GM18858 (cell line): ENCODE data around the gene TFIP11.
"Not testable (repeated sequence)": the region's sequence is repeated elsewhere in the genome, so short reads cannot be mapped to it uniquely, and the experiment has no call there.

Source experiments
- ATAC-seq: cut with Tn5 transposase; IDR thresholded peaks from one replicate; pipeline ENCODE4 v1.9.1; 2021; ENCODE audit not compliant: unreplicated experiment

Gene TFIP11

DNA sequence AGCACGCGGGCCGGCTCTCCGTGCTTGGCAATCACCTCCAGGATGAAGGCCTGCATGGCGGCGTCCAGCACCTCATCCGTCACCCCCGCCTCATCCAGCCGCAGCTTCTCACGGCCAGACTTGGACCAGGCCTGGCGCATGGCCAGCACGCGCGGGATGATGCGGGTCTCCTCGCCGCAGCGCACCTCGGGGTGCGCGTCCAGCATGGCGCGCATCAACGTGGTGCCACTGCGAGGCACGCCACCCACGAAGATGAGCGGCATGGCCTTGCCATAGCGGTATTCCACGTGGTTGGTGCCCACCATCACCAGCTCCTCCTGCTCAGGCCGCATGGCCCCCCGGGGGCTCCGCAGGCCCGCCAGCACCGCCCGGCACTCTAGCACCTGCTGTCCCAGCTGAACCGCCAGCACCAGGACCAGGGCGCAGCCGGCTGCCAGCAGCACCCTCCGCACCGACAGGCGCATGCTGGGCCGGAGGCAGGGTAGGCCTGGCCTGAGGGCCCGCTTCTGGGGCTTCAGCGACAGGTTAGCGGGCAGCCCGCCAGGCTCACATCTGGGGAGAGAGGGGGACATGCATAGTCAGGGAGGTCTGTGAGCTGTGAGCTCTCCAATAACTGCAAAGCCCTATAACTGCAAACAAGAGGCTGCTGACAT, 29.0 kb upstream of the TFIP11 start:
- no peak for ATAC-seq

DNA sequence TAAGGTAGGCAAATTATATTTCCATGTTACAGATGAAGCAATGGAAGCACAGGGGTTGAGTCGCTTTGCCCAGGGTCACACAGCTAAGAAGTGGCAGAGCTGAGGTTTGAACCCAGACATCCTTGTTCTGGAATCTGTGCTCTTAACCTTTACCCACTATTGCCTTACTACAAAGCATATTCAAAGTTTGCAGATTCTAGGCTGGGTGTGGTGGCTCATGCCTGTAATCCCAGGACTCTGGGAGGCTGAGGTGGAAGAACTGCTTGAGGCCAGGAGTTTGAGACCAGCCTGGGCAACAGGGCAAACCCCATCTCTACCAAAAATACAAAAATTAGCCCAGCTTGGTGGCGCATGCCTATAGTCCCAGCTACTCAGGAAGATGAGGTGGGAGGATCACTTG, 27.8 kb upstream of the TFIP11 start:
- no peak for ATAC-seq

DNA sequence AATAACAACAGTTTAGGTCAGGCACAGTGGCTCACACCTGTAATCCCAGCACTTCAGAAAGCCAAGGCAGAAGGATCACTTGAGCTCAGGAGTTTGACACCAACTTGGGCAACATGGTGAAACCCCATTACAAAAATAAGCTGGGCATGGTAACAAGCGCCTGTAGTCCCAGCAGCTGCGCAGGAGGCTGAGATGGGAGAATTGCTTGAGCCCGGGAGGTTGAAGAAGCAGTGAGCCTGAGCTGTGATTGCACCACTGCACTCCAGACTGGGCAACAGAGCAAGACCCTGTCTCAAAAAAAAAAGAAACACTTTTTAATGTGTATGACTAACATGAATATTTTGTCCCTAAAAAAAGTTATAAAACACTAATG, 24.5 kb upstream of the TFIP11 start:
- no peak for ATAC-seq

DNA sequence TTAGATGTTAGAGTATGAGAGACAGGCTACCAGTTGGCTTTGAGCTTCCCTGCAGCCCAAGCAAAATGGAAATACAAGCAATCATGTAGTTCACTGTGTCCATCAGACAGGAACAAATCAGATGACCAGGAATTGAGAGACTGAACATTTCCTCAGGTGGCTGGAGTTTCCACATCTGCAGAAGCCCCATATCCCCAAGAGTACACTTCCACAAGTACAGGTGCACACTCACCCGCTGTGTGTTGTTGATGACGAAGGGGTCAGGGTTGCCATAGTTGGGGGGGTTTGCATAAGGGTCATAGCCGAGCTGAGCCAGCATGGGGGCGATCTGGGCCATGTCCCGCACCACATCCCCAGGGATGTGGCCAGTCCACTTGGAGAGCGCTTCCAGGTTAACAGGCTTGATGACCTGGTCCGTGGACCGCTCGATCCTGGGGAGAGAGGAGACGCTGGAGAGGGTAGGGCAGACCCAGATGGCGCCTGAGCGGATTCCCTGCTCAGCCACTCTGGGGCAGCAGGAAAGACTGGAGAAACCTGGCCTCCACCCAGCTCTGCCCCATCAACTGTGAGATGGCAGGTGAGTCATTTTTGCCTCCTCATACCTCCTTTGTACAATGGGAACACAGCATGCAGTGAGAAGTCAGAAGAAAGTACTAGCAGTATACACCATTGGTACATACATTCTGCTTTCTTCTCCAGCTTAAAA, 23.9 kb upstream of the TFIP11 start:
- ATAC-seq = no peak

DNA sequence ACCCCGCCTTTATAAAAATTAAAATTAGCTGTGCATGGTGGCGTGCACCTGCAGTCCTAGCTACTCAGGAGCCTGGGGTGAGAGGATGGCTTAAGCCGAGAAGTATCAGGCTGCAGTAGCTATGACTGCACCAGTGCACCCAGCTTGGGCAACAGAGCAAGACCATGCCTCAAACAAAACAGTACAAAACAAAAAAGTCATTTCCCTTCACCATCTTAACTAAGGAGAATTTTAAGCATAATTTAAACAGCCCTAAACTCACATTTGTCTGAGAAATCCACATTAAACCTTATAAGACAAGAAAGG, 23.3 kb upstream of the TFIP11 start:
- ATAC-seq = no peak

DNA sequence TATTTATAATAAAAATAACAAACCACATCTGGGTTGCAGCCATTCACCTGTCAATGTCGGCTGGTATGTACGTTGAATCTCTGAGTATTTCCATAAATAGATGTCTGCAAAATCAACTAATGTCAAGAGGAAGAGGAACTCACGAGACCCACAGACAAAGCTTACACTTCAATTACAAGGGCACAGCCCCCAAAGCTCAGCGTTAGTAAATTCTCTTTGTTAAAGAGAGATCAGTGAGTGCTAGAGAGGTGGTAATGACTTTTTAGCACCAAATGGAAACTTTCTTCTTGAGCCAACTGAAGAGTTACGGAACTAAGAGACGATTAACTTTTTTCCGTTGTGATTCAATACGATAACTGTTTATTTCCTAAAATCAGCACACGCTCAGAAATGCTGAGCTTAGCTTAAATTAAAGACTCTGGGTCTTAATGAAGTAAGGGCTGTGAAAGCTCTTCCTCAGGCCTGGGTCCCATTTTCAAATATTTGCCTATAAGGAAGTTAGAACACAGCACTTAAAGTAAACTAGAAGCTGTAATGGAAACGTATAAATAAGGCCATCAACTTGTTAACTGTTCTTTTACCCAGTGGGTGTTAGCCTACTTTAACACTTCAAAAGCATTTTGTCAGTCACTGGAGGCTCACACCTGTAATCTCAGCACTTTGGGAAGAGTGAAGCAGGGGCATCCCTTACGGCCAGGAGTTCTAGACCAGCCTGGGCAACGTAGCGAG, 22.8 kb upstream of the TFIP11 start:
- no peak for ATAC-seq

DNA sequence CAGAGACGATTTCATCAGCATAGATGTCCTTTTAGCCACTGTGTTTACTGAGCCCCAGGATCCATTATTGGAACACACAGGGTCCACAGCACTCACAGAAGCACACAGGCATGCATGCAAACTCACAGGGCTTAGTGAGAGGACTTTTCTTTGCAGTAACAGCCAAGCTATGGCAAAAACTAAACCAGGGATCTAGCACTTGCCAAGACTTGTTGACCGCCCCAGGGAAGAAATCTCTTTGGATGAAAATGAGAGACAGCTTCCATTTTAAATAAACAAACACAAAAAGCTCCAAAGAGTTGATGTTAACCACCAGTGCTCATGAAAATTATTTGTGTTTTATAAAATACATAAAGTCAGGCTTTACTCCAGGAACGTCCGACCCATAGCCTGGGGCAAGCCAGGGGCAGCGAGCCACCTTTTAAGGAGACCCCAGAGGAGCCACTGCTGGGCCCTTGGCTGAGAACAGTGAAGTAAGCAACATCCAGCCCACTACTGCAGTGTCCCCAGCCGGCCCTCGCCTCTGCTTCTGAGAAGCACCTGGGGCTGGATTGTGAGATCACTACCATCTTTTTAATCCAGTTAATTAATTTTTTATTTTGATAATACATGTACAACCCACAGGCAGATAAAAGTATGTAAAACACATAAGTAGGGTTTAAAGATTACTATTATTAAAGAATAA, 22.0 kb upstream of the TFIP11 start:
- no peak for ATAC-seq

DNA sequence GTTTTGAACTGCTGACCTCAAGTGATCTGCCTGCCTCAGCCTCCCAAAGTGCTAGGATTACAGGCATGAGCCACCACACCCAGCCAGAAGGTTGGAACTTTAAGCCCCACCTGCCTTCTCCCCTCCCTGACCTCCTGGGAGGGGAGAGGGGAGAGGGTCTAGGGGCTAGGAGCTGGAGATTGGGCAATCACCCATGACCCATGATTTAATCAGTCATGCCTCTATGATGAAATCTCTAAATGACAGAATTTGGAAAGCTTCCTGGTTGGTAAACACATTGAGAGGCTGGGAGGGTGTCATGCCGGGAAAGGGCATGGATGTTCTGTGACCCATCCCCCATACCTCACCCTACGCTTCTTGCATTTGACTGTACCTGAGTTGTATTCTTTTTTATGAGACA, 17.1 kb upstream of the TFIP11 start:
- ATAC-seq = no peak

DNA sequence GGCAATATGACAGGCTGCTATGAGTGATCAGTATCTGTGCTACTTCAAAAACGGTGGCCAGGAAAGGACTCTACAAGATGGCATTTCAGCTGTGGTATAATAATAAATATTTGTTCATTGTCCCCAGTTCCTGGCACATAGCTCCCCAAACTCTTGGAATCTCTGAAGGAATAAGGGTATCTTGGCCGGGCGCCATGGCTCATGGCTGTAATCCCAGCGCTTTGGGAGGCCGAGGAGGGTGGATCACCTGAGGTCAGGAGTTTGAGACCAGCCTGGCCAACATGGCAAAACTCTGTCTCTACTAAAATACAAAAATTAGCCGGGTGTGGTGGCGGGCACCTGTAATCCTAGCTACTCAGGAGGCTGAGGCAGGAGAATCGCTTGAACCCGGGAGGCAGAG, 16.2 kb upstream of the TFIP11 start:
- ATAC-seq = not testable (repeated sequence)

DNA sequence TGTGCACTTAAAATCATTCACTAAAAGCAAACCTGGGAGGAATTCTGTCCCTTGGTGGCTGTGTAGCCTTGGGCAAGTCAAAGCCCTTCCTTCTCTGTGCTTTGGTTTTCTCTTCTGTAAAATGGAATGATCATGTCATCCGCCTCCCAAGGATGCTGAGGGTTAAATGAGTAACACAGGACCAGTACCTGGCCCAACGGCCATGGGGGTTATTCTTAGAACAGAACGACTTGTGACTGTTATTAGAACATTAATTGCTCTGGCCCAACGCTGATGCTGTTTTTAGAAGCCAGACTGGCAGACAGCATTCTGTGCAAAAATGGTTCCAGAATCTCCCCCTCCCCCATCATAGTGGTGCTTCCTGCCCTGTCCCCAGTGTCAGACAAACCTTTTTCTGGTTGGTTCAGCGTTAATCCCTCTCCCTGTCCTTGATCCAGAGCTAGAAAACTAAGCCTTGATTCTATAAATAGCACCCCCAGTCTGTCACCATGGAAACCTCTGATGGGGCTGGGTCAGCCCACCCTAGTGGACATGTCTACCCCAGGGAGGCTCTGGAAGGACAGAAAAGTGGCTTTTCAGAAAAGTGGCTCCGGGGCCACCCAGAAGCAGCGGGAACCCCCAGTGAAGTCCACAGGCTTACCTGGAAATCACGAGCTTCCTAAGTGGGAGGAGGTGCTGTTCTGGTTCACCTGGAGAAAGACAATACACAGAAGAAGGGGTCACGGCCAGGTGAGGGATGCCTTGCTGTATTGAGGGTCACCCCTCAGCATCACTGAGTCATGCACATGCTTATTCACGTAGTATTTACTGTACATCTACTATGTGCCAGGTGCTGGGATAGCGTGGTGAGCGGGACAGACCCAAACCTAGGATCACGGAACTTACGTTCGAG, 15.5 kb upstream of the TFIP11 start:
- no peak for ATAC-seq

DNA sequence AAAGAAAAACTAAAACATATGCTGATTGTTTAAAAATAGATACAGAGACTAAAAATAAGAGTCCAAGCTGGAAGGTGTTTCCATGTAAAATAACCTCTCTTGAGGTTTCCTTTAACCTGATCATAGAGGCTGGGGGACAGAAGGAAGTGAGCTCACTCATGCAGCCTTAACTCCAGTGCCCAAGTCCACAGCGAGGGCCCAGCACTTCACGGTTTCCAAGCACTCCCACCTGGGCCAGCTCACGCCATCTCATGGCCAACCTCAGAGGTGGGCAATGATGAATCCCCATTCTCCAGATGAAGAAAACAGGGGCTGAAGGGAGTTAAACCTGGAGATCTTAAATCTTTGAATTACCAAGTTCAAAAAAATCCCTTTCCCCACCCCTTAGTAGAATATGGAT, 14.9 kb upstream of the TFIP11 start:
- no peak for ATAC-seq

DNA sequence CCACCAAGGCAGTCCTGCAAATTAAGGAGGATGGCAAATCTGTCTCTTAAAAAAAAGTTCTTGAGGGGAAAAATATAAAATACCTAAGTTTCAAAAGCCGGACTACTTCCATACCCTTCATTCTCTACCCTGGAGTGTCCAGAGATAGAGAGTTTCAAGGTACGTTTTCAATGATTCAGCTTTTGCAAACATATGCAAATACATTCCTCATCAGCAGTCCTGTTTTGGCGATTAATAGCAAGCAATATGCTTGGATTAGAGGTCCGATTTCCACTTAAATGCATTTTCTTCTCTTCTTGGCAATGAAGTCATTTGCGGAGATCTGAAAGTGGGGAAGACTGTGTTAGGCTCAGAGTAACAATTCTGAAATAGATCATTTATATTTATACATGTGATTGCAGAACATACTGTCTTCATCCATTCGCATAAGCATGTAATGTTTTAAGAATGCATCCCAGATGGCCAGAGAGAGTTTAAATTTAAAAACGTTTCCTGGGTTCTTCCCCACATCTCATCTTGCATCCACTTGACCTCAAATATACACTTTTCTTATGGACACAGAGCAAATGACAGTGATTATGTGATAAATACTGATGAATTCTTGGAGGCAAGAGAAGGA, 13.8 kb upstream of the TFIP11 start:
- no peak for ATAC-seq

DNA sequence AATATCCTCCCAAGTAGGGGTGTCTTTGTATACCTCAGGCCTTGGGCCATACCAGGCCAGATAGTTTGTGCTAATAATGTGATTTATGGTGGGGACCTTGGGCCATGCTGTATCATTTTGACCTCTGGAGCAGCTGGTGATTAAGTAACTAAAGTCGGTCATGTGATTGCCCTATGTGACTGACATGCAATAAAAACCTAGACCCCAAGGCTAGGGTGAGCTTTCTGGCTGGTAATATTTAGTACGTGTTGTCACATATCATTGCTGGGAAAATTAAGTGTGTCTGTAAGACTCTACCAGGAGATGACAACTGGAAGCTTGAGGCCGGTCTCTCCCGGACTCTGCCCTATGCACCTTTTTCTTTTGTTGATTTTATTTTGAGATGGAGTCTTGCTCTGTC, 12.6 kb upstream of the TFIP11 start:
- no peak for ATAC-seq

DNA sequence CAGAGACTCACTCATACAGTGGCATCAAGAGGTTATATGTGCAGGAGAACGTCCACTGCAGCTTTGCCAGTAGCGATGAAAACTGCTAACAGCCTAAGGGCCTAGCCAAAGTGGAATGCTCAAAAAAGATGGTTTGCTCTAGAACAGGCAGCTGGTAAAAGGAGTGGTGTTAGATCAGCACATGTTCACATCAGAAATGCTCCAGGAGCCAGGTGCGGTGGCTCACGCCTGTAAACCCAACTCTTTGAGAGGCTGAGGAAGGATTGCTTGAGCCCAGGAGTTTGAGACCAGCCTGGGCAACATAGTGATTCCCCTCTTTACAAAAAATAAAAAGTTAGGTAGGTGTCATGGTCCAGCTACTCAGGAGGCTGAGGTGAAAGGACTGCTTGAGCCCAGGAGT, 10.3 kb upstream of the TFIP11 start:
- no peak for ATAC-seq

DNA sequence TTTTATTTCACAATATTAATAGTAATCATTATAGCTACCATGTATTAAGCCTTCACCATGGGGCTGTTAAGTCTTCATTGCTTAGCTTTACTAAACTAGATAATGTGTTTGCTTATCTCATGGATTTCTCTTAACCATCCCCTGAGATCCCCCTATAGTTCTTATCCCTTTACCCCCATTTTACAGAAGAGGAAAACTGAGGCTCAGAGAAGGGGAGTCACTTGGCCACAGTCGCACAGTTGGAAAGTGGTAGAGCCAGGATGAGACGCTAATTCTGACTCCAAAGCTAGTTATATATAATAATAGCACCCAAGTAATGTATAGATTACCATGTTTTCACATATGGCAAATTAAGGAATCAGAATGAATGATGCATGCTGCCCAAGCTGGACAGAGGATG, 9.7 kb upstream of the TFIP11 start:
- ATAC-seq = no peak

DNA sequence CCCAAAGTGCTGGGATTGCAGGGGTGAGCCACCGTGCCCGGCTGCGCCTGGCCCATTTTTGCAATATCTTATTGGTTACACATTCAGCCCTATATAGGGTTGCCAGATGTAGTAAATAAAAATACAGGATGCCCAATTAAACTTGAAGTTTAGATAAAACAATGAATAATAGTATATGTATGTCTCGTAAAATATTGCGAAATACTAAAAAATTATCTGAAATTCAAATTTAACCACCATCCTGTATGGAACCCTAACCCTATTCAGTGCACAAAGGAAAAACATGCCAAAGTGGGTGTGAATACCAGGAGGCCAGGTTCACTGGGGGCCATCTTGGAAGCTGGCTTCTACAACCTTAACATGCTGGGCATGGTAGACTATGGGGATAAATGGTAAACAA, 5.2 kb upstream of the TFIP11 start:
- ATAC-seq = no peak

DNA sequence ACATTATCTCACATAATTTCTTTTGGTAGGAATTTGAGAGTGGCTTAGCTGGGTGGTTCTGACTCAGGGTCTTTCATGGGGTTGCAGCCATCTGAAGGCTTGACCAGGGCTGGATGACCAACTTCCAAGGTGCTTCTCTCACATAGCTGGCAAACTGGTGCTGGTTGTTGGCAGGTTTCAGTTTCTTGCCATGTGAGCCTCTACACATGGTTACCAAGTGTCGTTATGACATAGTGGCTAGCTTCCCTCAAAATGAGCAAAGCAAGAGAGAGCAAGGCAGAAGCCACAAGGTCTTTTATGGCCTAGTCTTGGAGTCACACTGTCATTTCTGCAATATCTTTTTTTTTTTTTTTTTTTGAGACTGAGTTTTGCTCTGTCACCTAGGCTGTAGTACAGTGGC, 4.2 kb upstream of the TFIP11 start:
- ATAC-seq = no peak

DNA sequence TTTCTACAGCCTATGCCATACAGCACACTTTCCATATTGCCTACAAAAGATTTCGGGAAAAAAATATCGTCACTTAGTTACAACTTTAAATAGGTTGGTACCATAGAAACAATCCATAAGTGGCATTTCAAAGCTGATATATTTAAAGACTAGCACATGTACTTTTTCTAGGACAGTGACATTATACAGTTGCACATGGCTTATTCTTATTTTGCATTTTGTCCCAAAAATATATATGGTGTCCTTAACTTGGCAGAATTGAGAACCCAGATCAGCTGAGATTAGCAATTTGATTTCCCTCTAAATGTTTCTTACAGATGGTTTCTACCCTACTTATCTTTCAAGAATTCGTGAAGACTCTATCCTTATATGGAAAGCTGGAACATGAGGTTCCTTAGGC, 3.7 kb upstream of the TFIP11 start:
- ATAC-seq = no peak

DNA sequence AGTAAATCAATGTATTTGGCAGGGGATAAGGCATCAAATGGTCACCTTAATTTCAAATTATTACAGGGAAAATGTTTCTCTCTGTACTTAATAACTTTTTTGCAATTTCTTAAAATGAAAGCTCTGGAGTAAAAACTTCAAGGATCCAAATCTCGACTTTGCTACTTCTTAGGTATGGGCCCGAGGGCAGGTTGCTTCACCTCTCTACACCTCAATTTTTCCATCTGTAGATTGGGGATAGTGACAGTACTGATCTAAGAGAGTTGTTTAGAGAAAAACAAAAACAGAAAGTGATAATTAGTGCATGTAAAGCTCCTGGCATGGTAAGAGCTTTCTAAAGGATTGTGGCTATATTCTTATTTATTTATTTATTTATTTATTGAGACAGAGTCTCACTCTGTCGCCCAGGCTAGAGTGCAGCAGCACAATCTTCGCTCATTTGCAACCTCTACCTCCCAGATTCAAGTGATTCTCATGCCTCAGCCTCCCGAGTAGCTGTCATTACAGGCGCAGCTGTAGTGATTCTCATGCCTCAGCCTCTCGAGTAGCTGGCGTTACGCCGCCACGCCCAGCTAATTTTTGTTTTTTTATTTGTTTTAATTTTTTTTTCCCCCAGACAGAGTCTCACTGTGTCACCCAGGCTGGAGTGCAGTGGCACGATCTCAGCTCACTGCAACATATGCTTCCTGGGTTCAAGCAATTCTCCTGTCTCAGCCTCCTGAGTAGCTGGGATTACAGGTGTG, 2.3 kb upstream of the TFIP11 start:
- no peak for ATAC-seq

DNA sequence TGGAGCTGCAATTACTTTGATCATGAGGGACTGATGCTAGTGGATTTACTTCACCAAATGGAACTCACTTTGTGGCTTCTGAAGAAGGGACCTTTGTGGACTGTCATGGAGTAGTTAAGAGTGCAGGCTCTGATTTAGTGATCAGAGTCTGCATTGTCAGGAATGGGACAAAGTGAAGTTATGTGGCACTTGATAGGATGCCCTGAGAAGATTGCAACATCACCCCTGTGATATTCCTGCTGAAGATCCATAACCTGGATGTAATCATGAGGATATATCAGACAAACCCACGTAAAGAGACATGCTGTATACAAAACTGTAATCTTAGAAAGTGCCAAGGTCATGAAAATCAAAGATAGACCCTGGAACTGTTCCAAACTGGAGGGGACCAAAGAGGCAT, 1.6 kb upstream of the TFIP11 start:
- no peak for ATAC-seq
